K562 (cell line): ENCODE measurements around the gene BTBD1. TPM values are rescaled to one million over a fixed set of nuclear protein-coding genes. Genes with fewer than 3 reads are reported as not detected.

Source experiments
- ATAC-seq: fragments of 200-7000 bp; cut with Tn5 transposase; 3 replicates; pipeline ENCODE4 v1.9.1; 2020; ENCODE audit warnings: moderate library complexity
- BruUV-seq: library from RNA; stranded (reverse); fragments of 400-500 nt; replicated peaks from 2 replicates; lab custom pipeline; 2021; lab: Mats Ljungman, UMichigan
- CTCF ChIA-PET: fragments of 300-600 bp; formaldehyde crosslinking; extraction: SDS; loops from one replicate; lab custom pipeline; 2021; ENCODE audit warnings: low intra/inter-chr PET ratio; lab: Yijun Ruan, JAX
- POLR2A ChIA-PET: fragments of 300-600, 350-650 bp; sonication (Branson Sonifier 250); formaldehyde crosslinking; extraction: SDS; loops from one replicate; lab custom pipeline; 2021; ENCODE audit warnings: antibody characterized with exemption, inconsistent platforms; lab: Yijun Ruan, JAX
- DNase-seq, 4 experiments: peaks; one replicate each; pipeline versions ENCODE4 v3.0.0 to v3.0.0-alpha.2; 2011 to 2018; ENCODE audit warnings: low spot score in 3 of 4, mixed read lengths in 3 of 4; ENCODE audit errors: extremely low read depth in 1 of 4
- FAIRE-seq: peaks from 2 replicates; lab custom pipeline; 2011; peaks lifted over from hg19 to GRCh38; lab: Jason Lieb, UNC
- H2AFZ ChIP-seq: 2 replicates; pipeline ENCODE4 v1.6.0; 2011; ENCODE audit warnings: low read depth, low read length, control low read depth, inconsistent platforms
- H3K27ac ChIP-seq: fragments of 200-600 bp; 3 replicates; pipeline ENCODE4 v1.8.0; 2011; ENCODE audit warnings: low read depth, mild to moderate bottlenecking, control low read depth, inconsistent platforms, low read length, moderate library complexity, mixed read lengths; ENCODE audit errors: extremely low read depth
- H3K27me3 ChIP-seq, 2 experiments: fragments of 300-600 bp in 1 of 2; 2 replicates in 1 of 2; 3 replicates in 1 of 2; pipeline versions ENCODE4 v1.6.0 to v1.8.0; 2011; ENCODE audit warnings: inconsistent platforms in 2 of 2, low read length in 2 of 2, mild to moderate bottlenecking in 1 of 2, mixed read lengths in 1 of 2, moderate library complexity in 1 of 2; ENCODE audit not compliant: control insufficient read depth in 2 of 2, insufficient read depth in 2 of 2
- H3K36me3 ChIP-seq: fragments of 300-600 bp; 3 replicates; pipeline ENCODE4 v1.8.0; 2011; ENCODE audit warnings: mild to moderate bottlenecking, low read length, inconsistent platforms; ENCODE audit not compliant: control insufficient read depth, insufficient read depth
- H3K4me1 ChIP-seq, 2 experiments: fragments of 200-600 bp in 1 of 2; replicated peaks in 1 of 2; 2 replicates in 1 of 2; 3 replicates in 1 of 2; pipeline versions ENCODE4 v1.5.1 to v1.8.0; 2011; ENCODE audit warnings: inconsistent platforms in 2 of 2, low read length in 2 of 2, mild to moderate bottlenecking in 1 of 2, mixed read lengths in 1 of 2, moderate library complexity in 1 of 2; ENCODE audit not compliant: control insufficient read depth in 2 of 2, insufficient read depth in 2 of 2
- H3K4me2 ChIP-seq: 2 replicates; pipeline ENCODE4 v1.6.1; 2011; ENCODE audit warnings: low read length, control low read depth, inconsistent platforms, mixed read lengths; ENCODE audit not compliant: insufficient read depth
- H3K4me3 ChIP-seq: fragments of 200-600 bp; sonication (generic), shearing (Covaris generic); 2 replicates; pipeline ENCODE4 v1.5.1; 2016; ENCODE audit warnings: control low read depth, inconsistent platforms
- H3K79me2 ChIP-seq: fragments of 200-600 bp; 3 replicates; pipeline ENCODE4 v1.8.0; 2011; ENCODE audit warnings: low read length, inconsistent platforms; ENCODE audit not compliant: control insufficient read depth, insufficient read depth
- H3K9ac ChIP-seq, 2 experiments: 2 replicates each; pipeline versions ENCODE4 v1.6.0 to v1.6.1; 2011; ENCODE audit warnings: low read depth in 2 of 2, low read length in 2 of 2, control low read depth in 1 of 2, inconsistent platforms in 1 of 2, mild to moderate bottlenecking in 1 of 2, mixed read lengths in 1 of 2; ENCODE audit not compliant: insufficient read depth in 1 of 2
- H3K9me1 ChIP-seq: one replicate; pipeline ENCODE4 v1.6.0; 2011; ENCODE audit warnings: inconsistent platforms, mild to moderate bottlenecking, low read length, moderate library complexity; ENCODE audit not compliant: control insufficient read depth, insufficient read depth
- H3K9me3 ChIP-seq: replicated peaks from 2 replicates; pipeline ENCODE4 v1.5.1; 2011; ENCODE audit warnings: low read depth, low read length, inconsistent platforms; ENCODE audit not compliant: control insufficient read depth, insufficient read depth
- H4K20me1 ChIP-seq: replicated peaks from 2 replicates; pipeline ENCODE4 v1.6.1; 2011; ENCODE audit warnings: low read length, inconsistent platforms, mixed read lengths; ENCODE audit not compliant: control insufficient read depth, insufficient read depth
- EGR1 ChIP-seq: fragments of 450-650 bp; conservative IDR thresholded peaks from 2 replicates; pipeline ENCODE4 v1.6.1; 2017; ENCODE audit warnings: mild to moderate bottlenecking
- HSF4 ChIP-seq: fragments of 250-450 bp; sonication (Bioruptor Pico); IDR thresholded peaks from 2 replicates; pipeline ENCODE4 v2.1.2; 2022; ENCODE audit warnings: mild to moderate bottlenecking, moderate library complexity, borderline replicate concordance
- NUFIP1 ChIP-seq: fragments of 450-650 bp; IDR thresholded peaks from 2 replicates; pipeline ENCODE4 v1.6.1; 2018; ENCODE audit not compliant: partially characterized antibody
- POLR2G ChIP-seq: fragments of 200-400 bp; formaldehyde crosslinking; IDR thresholded peaks from 2 replicates; pipeline ENCODE4 v1.6.1; 2017; ENCODE audit warnings: low read depth, mild to moderate bottlenecking, antibody characterized with exemption, low read length, moderate library complexity
- SMAD2 ChIP-seq: fragments of 150-350 bp; IDR thresholded peaks from 2 replicates; pipeline ENCODE4 v1.6.1; 2014; ENCODE audit warnings: low read depth, mild to moderate bottlenecking, low read length
- ZBTB8A ChIP-seq: fragments of 450-650 bp; IDR thresholded peaks from 2 replicates; pipeline ENCODE4 v1.6.1; 2018; ENCODE audit warnings: mild to moderate bottlenecking, moderate library complexity; ENCODE audit not compliant: partially characterized antibody
- whole genome bisulfite sequencing: fragments of 100-300 bp; shearing (Covaris generic); methylation state at CpG from one replicate; pipeline ENCODE4 v1.1.6; 2016; ENCODE audit warnings: low coverage, mixed read lengths; ENCODE audit not compliant: insufficient coverage; ENCODE audit errors: missing lambda C conversion rate; 5-methylcytosine and 5-hydroxymethylcytosine counted together
- in situ Hi-C: fragments of 300-500 bp; cut with MboI; formaldehyde crosslinking; loops from 4 replicates; pipeline ENCODE4 v1.15.0; 2018; ENCODE audit warnings: inconsistent platforms, mixed read lengths
- intact Hi-C: fragments of 100-400 bp; cut with micrococcal nuclease; formaldehyde crosslinking; loops from 2 replicates; pipeline ENCODE4 v1.14.2; 2022
- polyA plus RNA-seq, 8 experiments: library from polyadenylated mRNA; depleted of rRNA in 4 of 8; stranded (reverse) in 5 of 8; unstranded in 3 of 8; fragments of >200 nt; fragmentation: Nextera tagmentation in 2 of 8; fragmentation: Illumina TruSeq in 1 of 8; extraction: Ambion mirVana in 2 of 8; extraction: Trizol in 1 of 8; gene quantifications; 2 replicates each; pipeline versions ENCODE4 v1.2.1 to v1.2.3, GENCODE V29; 2011 to 2014; ENCODE audit warnings: inconsistent platforms in 1 of 8, missing spikeins in 1 of 8
- total RNA-seq, 7 experiments: library from RNA; depleted of rRNA in 6 of 7; stranded (reverse); fragments of >200 nt in 6 of 7; fragmentation: Illumina TruSeq in 2 of 7; extraction: Trizol in 2 of 7; gene quantifications; 2 replicates each; pipeline versions ENCODE4 v1.2.1 to v1.2.3, GENCODE V29; 2011 to 2021; ENCODE audit warnings: low replicate concordance in 1 of 7
- TF ChIP-seq, protein P1 (sequence below), 2 experiments: fragments of 200-800 bp in 1 of 2; sonication (Bioruptor generic) in 1 of 2; sonication (generic) in 1 of 2; formaldehyde crosslinking in 1 of 2; IDR thresholded peaks in 1 of 2; conservative IDR thresholded peaks in 1 of 2; 2 replicates each; pipeline versions ENCODE4 v1.5.0 to v1.6.1; 2016 to 2020; ENCODE audit warnings: missing compliant biosample characterization in 1 of 2, missing genetic modification characterization in 1 of 2, missing genetic modification reagents in 1 of 2
- TF ChIP-seq, protein P2 (sequence below): sonication (generic); IDR thresholded peaks from 2 replicates; pipeline ENCODE4 v1.6.1; 2016
- TF ChIP-seq, protein P3 (sequence below): IDR thresholded peaks from 3 replicates; pipeline ENCODE4 v1.6.1; 2011; ENCODE audit warnings: borderline replicate concordance, mild to moderate bottlenecking, moderate library complexity; ENCODE audit not compliant: insufficient read length; ENCODE audit errors: extremely low read depth

Gene BTBD1
- total and polyA plus RNA-seq, 9 of the 15 experiments (the other 6 are each of a cell fraction or from before 2014, with no cell fraction given): 19.4 to 106 (median 90.4) TPM

DNA sequence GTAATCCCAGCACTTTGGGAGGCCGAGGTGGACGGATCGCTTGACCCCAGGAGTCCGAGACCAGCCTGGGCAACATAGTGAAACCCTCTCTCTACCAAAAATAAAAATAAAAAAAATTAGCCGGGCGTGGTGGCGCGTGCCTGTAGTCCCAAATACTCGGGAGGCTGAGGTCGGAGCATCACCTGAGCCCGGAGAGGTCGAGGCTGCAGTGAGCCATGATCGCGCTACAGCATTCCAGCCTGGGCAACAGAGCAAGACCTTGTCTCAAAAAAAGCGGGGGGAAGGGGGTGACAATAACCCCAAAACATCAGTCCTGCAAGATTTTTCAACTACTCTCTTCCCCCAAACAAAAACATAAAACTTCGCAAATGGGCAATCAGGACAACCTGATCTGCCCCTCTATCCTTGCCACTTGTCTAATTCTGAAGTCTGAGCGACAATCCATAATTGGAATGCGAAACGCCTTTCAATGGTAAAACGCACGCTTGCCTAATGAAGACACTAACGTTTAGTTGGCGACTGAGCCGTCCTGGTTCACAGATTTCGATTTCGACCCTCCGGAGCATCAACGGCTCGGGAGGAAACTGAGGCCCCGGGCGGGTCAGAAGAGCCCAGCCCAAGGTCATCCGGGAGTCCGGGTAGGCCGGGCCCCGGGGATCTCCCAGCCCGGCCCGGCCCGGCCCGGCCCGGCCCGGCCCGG is 868 bp downstream of the BTBD1 start (continued):
- TF ChIP-seq EGR1 (no peak), HSF4 (CRISPR knock-in tag) (no peak), ZBTB8A (no peak)

DNA sequence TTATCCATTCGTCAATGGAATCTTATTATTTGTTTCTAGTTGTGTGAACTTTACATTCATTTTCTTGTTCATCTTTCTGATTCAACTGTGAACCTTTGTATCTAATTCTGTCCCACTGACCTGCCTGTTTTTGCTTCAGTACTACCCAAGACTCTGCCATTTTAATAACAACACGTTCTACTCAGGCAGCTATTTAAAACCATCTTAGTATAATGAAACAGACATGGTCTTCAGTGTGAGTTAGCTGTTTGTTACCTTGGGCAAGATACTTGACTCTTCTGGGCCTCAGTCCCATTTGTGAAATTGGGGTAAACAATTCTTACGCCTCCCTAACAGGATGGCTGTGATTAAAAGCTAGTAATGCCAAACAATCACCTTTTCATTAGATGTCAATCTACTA is 1.6 kb downstream of the BTBD1 start:
- TSS peak; percentile 40 for BruUV-seq
- Histone ChIP-seq H4K20me1 (peaks cover 35% of the 10 kb centered on the region), H3K27ac (peak overlapping the region; percentile 92), H3K9me3 (peaks cover 7% of the 10 kb centered on the region; the same call in 1 of the 2 replicates), H3K4me2 (peak overlapping the region; percentile 91), H3K36me3 (peaks cover 45% of the 10 kb centered on the region), H3K79me2 (peaks cover 66% of the 10 kb centered on the region), H2AFZ (no peak overlapping the region), H3K9ac (peak overlapping the region; percentile 93 to 99; a peak in 3 of 4 replicates), H3K27me3 (no peaks in the 10 kb centered on the region), H3K9me1 (no peaks in the 10 kb centered on the region), H3K4me3 (peak overlapping the region; percentile 90), H3K4me1 (peaks cover 9 to 35% of the 10 kb centered on the region in 2 experiments)
- in situ Hi-C loops: no loop called here
- DNase-seq: no peak
- no peak for FAIRE-seq
- CTCF ChIA-PET: no interaction called here
- intact Hi-C loops: loop anchor here (2.0 to 5.0 kb wide), 2 partner anchors 27 to 142 kb away; partner anchors contain the start of gene HDGFL3
- no peak for ATAC-seq
- POLR2A ChIA-PET: interaction anchor here (1.5 kb wide), 1 partner anchor 11 kb away, joined by 5 read pairs; no protein-coding TSS in a partner anchor
- WGBS: 0% methylated on average over 3 of the region's 3 CpGs
- TF ChIP-seq NUFIP1 (no peak), SMAD2 (no peak), POLR2G (no peak)
- TF ChIP-seq, protein P1, sequence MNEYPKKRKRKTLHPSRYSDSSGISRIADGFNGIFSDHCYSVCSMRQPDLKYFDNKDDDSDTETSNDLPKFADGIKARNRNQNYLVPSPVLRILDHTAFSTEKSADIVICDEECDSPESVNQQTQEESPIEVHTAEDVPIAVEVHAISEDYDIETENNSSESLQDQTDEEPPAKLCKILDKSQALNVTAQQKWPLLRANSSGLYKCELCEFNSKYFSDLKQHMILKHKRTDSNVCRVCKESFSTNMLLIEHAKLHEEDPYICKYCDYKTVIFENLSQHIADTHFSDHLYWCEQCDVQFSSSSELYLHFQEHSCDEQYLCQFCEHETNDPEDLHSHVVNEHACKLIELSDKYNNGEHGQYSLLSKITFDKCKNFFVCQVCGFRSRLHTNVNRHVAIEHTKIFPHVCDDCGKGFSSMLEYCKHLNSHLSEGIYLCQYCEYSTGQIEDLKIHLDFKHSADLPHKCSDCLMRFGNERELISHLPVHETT (CRISPR knock-in tag; conservative IDR thresholded peaks at IDR 0.05 in 1 of 2, IDR thresholded peaks at IDR 0.05 in 1 of 2): no peak
- TF ChIP-seq, protein P2, sequence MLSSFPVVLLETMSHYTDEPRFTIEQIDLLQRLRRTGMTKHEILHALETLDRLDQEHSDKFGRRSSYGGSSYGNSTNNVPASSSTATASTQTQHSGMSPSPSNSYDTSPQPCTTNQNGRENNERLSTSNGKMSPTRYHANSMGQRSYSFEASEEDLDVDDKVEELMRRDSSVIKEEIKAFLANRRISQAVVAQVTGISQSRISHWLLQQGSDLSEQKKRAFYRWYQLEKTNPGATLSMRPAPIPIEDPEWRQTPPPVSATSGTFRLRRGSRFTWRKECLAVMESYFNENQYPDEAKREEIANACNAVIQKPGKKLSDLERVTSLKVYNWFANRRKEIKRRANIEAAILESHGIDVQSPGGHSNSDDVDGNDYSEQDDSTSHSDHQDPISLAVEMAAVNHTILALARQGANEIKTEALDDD: 0 out of 2 replicates have a peak, but pooled peaks have one; percentile 4
- TF ChIP-seq, protein P3, sequence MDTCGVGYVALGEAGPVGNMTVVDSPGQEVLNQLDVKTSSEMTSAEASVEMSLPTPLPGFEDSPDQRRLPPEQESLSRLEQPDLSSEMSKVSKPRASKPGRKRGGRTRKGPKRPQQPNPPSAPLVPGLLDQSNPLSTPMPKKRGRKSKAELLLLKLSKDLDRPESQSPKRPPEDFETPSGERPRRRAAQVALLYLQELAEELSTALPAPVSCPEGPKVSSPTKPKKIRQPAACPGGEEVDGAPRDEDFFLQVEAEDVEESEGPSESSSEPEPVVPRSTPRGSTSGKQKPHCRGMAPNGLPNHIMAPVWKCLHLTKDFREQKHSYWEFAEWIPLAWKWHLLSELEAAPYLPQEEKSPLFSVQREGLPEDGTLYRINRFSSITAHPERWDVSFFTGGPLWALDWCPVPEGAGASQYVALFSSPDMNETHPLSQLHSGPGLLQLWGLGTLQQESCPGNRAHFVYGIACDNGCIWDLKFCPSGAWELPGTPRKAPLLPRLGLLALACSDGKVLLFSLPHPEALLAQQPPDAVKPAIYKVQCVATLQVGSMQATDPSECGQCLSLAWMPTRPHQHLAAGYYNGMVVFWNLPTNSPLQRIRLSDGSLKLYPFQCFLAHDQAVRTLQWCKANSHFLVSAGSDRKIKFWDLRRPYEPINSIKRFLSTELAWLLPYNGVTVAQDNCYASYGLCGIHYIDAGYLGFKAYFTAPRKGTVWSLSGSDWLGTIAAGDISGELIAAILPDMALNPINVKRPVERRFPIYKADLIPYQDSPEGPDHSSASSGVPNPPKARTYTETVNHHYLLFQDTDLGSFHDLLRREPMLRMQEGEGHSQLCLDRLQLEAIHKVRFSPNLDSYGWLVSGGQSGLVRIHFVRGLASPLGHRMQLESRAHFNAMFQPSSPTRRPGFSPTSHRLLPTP: no peak
